Ovary (tissue), 9 donors: ENCODE data around the gene SYNE4. TPM values are rescaled to one million over a fixed set of nuclear protein-coding genes. Genes with fewer than 3 reads are reported as not detected.

Experiments
- DNase-seq, 5 donors: peaks; one replicate each; pipeline ENCODE4 v3.0.0-alpha.2; 2019 to 2020
- H3K27ac ChIP-seq, 2 donors: fragments of 200-600 bp; one replicate each; pipeline versions ENCODE4 v1.5.1 to v1.8.0; 2019 to 2022
- H3K27me3 ChIP-seq: fragments of 200-600 bp; one replicate; pipeline ENCODE4 v1.8.0; 2022
- H3K36me3 ChIP-seq: fragments of 200-600 bp; sonication (generic); one replicate; pipeline ENCODE4 v1.5.1; 2019
- H3K4me1 ChIP-seq: one replicate; pipeline ENCODE4 v1.8.1; 2013; ENCODE audit warnings: mild to moderate bottlenecking, moderate library complexity; ENCODE audit not compliant: insufficient read depth
- H3K4me3 ChIP-seq: fragments of 200-600 bp; sonication (generic); one replicate; pipeline ENCODE4 v1.5.1; 2017
- H3K9me3 ChIP-seq, 2 donors: fragments of 200-600 bp in 1 of 2; sonication (generic) in 1 of 2; one replicate each; pipeline versions ENCODE4 v1.5.1 to v1.8.1; 2013 to 2019; ENCODE audit warnings: mild to moderate bottlenecking in 1 of 2, moderate library complexity in 1 of 2
- EP300 ChIP-seq: sonication (generic); formaldehyde crosslinking; IDR thresholded peaks from one replicate; pipeline ENCODE4 v1.6.1; 2017; ENCODE audit warnings: antibody characterized with exemption
- POLR2A ChIP-seq: fragments of 450-650 bp; IDR thresholded peaks from one replicate; pipeline ENCODE4 v1.6.1; 2017; ENCODE audit warnings: antibody characterized with exemption, mild to moderate bottlenecking, moderate library complexity
- WGBS, 3 donors: extraction: QIAGEN DNeasy Blood & Tissue Kit in 1 of 3; methylation state at CpG; one replicate each; pipeline versions ENCODE4 v1.1.5 to v1.1.7; 2013 to 2017; 5-methylcytosine and 5-hydroxymethylcytosine counted together
- intact Hi-C, 4 donors: fragments of 100-400 bp; cut with DNase I; formaldehyde crosslinking; loops; one replicate each; pipeline versions ENCODE4 v1.11.0 to v1.15.1; 2022 to 2023
- polyA plus RNA-seq, 2 donors: library from polyadenylated mRNA; stranded (reverse); fragments of 200-250 nt in 1 of 2; fragments of 350-450 nt in 1 of 2; fragmentation: Illumina TruSeq in 1 of 2; extraction: RNeasy Lipid Tissue Mini Kit (QIAGEN cat#74804) in 1 of 2; gene quantifications; one replicate each; pipeline ENCODE4 v1.2.3, GENCODE V29; 2013 to 2014
- total RNA-seq, 7 donors: library from RNA; depleted of rRNA in 2 of 7; stranded (reverse); fragments of >200 nt in 2 of 7; fragmentation: NEBNext Ultra II Directional in 3 of 7; extraction: Animal tissue kit (Norgen Biotek cat#: 25700) in 3 of 7; gene quantifications; one replicate each; pipeline versions ENCODE4 v1.1.0 to v1.2.4, GENCODE V29; 2016 to 2023
- TF ChIP-seq, protein P1 (sequence below), 3 donors: fragments of 450-650 bp in 2 of 3; fragments of 200-600 bp in 1 of 3; IDR thresholded peaks; one replicate each; pipeline versions ENCODE4 v1.5.1 to v1.8.0; 2016 to 2022; ENCODE audit warnings: antibody characterized with exemption in 3 of 3, mild to moderate bottlenecking in 1 of 3
- donor health status: DM: no; HTN: no; CAD: no; lungs with moderate emphysema.
- donor health status: DM: no; HTN: no; CAD: no.
- donor health status: Bipolar disorder and iron deficiency.
- donor health status: DM: yes; HTN: yes; CAD: no.
- donor health status: DM: no; HTN: no; CAD: no.
- donor health status: DM: yes; HTN: yes; CAD: no.

Gene SYNE4
- total and polyA plus RNA-seq, 9 donors = 0.37 to 2.6 (median 0.89) TPM

DNA sequence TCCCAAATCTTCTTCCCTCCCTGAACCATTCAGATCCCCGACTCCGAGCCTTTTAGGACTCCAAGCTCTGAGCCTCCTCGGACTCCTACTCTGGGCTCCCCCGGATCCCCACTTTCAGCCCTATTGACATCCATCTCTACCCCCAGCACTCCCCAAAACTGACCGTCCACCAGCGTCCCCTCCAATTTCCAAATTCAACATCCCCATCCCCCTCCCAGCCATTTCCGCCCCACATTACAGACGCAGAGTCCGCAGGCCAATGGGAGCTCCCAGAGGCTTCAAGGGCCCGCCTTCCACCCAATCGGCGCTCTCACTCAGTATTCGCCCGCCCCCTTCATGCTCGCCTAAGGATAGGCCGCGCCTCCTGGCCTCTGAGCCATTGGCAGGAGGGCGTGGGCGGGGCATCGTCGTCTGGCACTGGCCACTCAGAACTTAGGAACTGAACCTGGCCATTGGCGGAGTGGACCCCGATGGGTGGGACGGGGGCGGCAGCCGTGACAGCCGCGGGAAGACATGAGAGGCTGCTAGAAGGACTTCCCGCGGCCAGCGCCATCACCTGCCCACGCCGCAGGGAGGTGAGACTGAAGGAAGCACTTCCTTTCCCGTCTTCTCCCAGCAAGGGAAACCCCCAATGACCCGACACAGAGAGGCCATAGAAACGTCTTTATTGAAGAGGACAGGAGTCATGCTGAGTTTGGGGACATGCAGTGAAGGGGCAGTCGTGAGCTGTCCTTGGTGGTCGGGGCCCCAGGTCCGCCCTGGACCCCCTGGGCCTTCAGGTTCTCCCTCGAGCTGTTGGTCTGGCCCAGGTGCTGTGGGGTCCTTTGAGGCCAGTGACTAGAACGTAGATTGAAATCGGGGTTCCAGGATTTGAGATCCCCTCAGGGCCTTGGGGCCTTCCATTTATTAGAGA lies 5.7 kb upstream of the SYNE4 start, which contains the start of gene ALKBH6:
TSS of gene ALKBH6 (minus strand) at position 202 of the 913 bp plus-strand sequence. CDS start 816 bp downstream, outside the sequence.
- peaks cover 2% of the 10 kb centered on the region for H3K4me1 ChIP-seq
- intact Hi-C loops = no loop called here
- WGBS, 3 donors = 2 to 4% (median 2%) methylated on average over 42 of the region's 42 CpGs
- H3K4me3 ChIP-seq = peak within 1 kb of the TSS; percentile 66
- no peaks in the 10 kb centered on the region for H3K27me3 ChIP-seq
- peak; percentile 99 to 100 (median 99) for DNase-seq
- TF ChIP-seq EP300 (no peak), POLR2A (peak; percentile 27)
- TF ChIP-seq, protein P1, sequence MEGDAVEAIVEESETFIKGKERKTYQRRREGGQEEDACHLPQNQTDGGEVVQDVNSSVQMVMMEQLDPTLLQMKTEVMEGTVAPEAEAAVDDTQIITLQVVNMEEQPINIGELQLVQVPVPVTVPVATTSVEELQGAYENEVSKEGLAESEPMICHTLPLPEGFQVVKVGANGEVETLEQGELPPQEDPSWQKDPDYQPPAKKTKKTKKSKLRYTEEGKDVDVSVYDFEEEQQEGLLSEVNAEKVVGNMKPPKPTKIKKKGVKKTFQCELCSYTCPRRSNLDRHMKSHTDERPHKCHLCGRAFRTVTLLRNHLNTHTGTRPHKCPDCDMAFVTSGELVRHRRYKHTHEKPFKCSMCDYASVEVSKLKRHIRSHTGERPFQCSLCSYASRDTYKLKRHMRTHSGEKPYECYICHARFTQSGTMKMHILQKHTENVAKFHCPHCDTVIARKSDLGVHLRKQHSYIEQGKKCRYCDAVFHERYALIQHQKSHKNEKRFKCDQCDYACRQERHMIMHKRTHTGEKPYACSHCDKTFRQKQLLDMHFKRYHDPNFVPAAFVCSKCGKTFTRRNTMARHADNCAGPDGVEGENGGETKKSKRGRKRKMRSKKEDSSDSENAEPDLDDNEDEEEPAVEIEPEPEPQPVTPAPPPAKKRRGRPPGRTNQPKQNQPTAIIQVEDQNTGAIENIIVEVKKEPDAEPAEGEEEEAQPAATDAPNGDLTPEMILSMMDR (IDR thresholded peaks at IDR 0.05) = no peak
- peak within 1 kb of the TSS; percentile 33 to 70 for H3K27ac ChIP-seq
- H3K9me3 ChIP-seq = no peaks in the 10 kb centered on the region
- H3K36me3 ChIP-seq = no peaks in the 10 kb centered on the region

DNA sequence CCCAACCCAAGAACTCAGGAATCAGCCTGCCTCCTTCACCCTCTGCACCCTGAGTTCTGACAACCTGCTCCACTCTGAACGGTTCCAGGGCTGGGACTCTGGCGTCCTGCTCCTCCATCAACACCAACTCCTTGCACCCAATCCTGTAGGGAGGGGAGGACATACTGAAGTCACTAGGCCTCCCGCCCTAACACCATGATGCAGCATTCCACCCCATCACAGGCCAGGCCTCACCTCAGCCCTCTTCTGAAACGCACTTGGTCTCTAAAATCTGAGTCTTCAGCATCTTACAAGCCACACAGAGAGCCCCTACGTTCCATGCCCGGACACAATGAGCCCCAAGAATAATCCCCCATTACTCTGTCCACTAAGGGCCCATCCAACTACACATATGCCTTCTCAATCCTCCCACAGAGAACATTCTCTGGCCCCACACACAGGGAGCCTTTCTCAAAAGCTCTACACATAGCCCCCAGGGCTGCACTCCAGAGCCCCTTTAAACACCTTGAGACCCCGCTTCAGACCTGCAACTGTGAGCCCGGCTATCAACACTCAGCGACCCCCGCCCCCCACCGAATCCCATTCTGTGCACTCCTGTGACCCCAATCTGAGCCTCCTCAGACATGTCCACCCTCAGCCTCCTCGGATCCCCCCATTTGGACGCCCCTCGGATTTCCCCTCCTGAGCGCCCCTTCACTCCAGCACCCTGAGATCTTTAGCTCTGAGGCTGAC lies 4.8 kb upstream of the SYNE4 start:
- intact Hi-C loops = no loop called here
- TF ChIP-seq POLR2A = no peak
- TF ChIP-seq EP300 = no peak
- TF ChIP-seq, protein P1 (IDR thresholded peaks at IDR 0.05) = no peak
- H3K27me3 ChIP-seq = no peaks in the 10 kb centered on the region
- no peaks in the 10 kb centered on the region for H3K9me3 ChIP-seq
- peaks cover 2% of the 10 kb centered on the region for H3K4me1 ChIP-seq
- H3K36me3 ChIP-seq = no peaks in the 10 kb centered on the region
- 21 to 28% (median 24%) methylated on average over 15 of the region's 15 CpGs for WGBS, 3 donors
- peak overlapping the region; percentile 33 to 70 for H3K27ac ChIP-seq
- DNase-seq = peak in 2 of 5 donors; percentile 44 to 48
- peak overlapping the region; percentile 66 for H3K4me3 ChIP-seq

DNA sequence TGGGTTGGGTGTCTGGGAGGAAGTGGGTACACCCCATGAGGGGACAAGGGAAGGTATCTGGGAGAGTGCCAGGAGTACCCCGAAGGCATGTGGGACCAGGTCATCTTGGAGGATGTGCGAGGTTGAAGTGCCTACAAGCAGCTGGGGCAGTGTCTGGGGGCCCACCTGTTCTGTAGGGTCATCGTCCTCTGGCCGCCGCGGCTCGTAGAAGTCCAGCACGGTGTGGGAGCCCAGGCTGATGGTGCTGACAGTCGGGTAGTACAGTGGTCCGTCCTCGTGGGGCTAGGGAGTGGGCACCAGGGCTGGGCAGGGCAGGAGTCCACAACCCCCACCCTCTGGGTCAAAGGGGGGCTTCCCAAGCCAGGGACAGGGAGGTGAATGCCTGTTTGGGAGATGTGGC lies 1.8 kb upstream of the SYNE4 start:
- TF ChIP-seq POLR2A (no peak), EP300 (no peak)
- WGBS, 3 donors = 88 to 96% (median 89%) methylated on average over 7 to 11 of the region's 11 CpGs
- H3K27ac ChIP-seq = no peak overlapping the region
- H3K36me3 ChIP-seq = no peaks in the 10 kb centered on the region
- no peaks in the 10 kb centered on the region for H3K9me3 ChIP-seq
- intact Hi-C loops = no loop called here
- DNase-seq = peak in 1 of 5 donors; percentile 46
- no peaks in the 10 kb centered on the region for H3K27me3 ChIP-seq
- no peak overlapping the region for H3K4me3 ChIP-seq
- H3K4me1 ChIP-seq = peaks cover 4% of the 10 kb centered on the region

DNA sequence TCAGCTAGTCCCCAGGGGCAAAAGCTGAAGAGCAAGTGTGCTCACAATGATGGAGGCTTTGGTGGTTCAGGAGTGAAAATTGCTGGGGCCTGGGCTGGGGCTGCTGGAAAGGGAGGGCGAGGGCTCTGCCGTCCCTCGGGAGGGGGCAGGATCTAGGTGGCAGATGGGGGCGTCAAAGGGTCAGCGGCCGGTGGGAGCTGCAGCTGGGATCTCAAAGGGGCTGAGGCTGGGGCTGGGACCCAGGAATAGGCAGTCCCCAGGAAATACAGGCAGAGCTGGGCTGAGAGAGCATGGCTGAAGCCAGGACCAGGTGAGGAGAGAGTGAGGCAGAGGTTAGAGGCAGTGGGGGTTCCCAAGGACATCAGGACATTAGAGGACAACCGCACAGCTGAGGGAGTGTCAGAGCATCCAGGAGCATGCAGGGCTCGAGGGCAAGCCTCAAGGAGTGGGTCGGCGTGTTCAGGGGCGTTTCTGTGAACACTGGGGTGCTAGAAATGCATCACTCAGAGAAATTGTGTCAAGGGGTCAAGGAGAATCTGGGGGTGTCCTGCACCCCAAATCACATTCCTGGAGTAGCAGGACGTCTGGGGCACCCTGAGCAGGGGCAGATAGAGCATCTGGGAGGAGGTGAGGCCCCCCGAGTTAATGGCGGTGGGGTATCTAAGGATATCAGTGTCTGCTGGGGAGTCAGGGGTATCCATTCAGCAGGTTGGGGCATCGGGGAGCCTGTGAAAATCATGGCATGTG lies 1.2 kb upstream of the SYNE4 start:
- peak overlapping the region; percentile 29 for H3K4me3 ChIP-seq

More for the DNA sequence above, 1.2 kb upstream of the SYNE4 start:
- no peaks in the 10 kb centered on the region for H3K9me3 ChIP-seq
- peak overlapping the region; percentile 27 to 50 for H3K27ac ChIP-seq
- no peaks in the 10 kb centered on the region for H3K27me3 ChIP-seq
- peak in 1 of 5 donors; percentile 45 for DNase-seq
- peaks cover 4% of the 10 kb centered on the region for H3K4me1 ChIP-seq
- intact Hi-C loops = loop anchor here in 1 of 4 donors (10.0 kb wide), 1 partner anchor 45 kb away; the partner anchor contains the start of genes THAP8 and WDR62
- H3K36me3 ChIP-seq = no peaks in the 10 kb centered on the region
- 38 to 49% (median 40%) methylated on average over 15 of the region's 15 CpGs for WGBS, 3 donors
- no peak for TF ChIP-seq POLR2A
- no peak for TF ChIP-seq EP300
